HCT116 (cell line): ENCODE results near the gene SEM1. TPM values are rescaled to one million over a fixed set of nuclear protein-coding genes. Genes with fewer than 3 reads are reported as not detected.

ENCODE experiments used
- ATAC-seq: fragments of 200-7000 bp; cut with Tn5 transposase; 2 replicates; pipeline ENCODE4 v1.9.1; 2020; ENCODE audit warnings: mild to moderate bottlenecking, moderate library complexity
- BruUV-seq: library from RNA; stranded (reverse); fragments of 400-500 nt; replicated peaks from 2 replicates; lab custom pipeline; 2021; lab: Mats Ljungman, UMichigan
- CTCF ChIA-PET: fragments of 300-600 bp; sonication (Branson Sonifier 250); formaldehyde crosslinking; loops from one replicate; lab custom pipeline; 2021; ENCODE audit warnings: antibody characterized with exemption; lab: Charles Lee
- POLR2A ChIA-PET: fragments of 300-600, 350-600 bp; sonication (Branson Sonifier 250); formaldehyde crosslinking; loops from one replicate; lab custom pipeline; 2021; ENCODE audit warnings: antibody characterized with exemption; lab: Charles Lee
- RAD21 ChIA-PET, 2 experiments: fragments of 300-600 bp; sonication (Branson Sonifier 250); formaldehyde crosslinking; loops; one replicate each; lab custom pipeline; 2023; ENCODE audit warnings: low total read pairs in 2 of 2; ENCODE audit not compliant: uncharacterized antibody in 2 of 2, unreplicated experiment in 2 of 2, low non-redundant PET in 1 of 2; lab: Charles Lee
- DNase-seq: peaks from one replicate; pipeline ENCODE4 v3.0.0-alpha.2; 2010; ENCODE audit warnings: low read depth, low spot score
- H2AFZ ChIP-seq: fragments of 200-600 bp; shearing (Covaris generic), sonication (generic); 2 replicates; pipeline ENCODE4 v1.6.1; 2017; ENCODE audit warnings: low read depth, mixed run types, mixed read lengths, antibody characterized with exemption, low read length; ENCODE audit not compliant: poor library complexity, severe bottlenecking
- H3K27ac ChIP-seq: 2 replicates; pipeline ENCODE4 v1.5.1; 2012; ENCODE audit warnings: low read depth, low read length
- H3K27me3 ChIP-seq: fragments of 200-600 bp; sonication (generic); 2 replicates; pipeline ENCODE4 v1.6.1; 2016; ENCODE audit warnings: mixed run types, low read length, mixed read lengths; ENCODE audit not compliant: insufficient read depth
- H3K36me3 ChIP-seq, 2 experiments: fragments of 200-500 bp in 1 of 2; fragments of 200-600 bp in 1 of 2; sonication (Bioruptor generic) in 1 of 2; sonication (generic) in 1 of 2; 2 replicates each; pipeline versions ENCODE4 v1.5.1 to v1.6.1; 2014 to 2016; ENCODE audit warnings: low read length in 2 of 2, inconsistent platforms in 1 of 2, mixed read lengths in 1 of 2, mixed run types in 1 of 2; ENCODE audit not compliant: insufficient read depth in 2 of 2, control insufficient read depth in 1 of 2
- H3K4me1 ChIP-seq, 2 experiments: fragments of 200-600 bp in 1 of 2; sonication (generic) in 1 of 2; 2 replicates each; pipeline versions ENCODE4 v1.5.1 to v1.6.1; 2012 to 2017; ENCODE audit warnings: low read length in 2 of 2, inconsistent platforms in 1 of 2, mild to moderate bottlenecking in 1 of 2, mixed read lengths in 1 of 2, mixed run types in 1 of 2, moderate library complexity in 1 of 2; ENCODE audit not compliant: insufficient read depth in 2 of 2, control insufficient read depth in 1 of 2
- H3K4me2 ChIP-seq: fragments of 200-600 bp; sonication (generic); 2 replicates; pipeline ENCODE4 v1.6.1; 2017; ENCODE audit warnings: mixed run types, low read length, mixed read lengths
- H3K4me3 ChIP-seq, 2 experiments: fragments of 200-600 bp in 1 of 2; sonication (generic) in 1 of 2; replicated peaks in 1 of 2; 2 replicates each; pipeline ENCODE4 v1.5.1; 2011 to 2016; ENCODE audit warnings: low read length in 2 of 2, control low read depth in 1 of 2, low read depth in 1 of 2, mild to moderate bottlenecking in 1 of 2, mixed read lengths in 1 of 2, mixed run types in 1 of 2
- H3K79me2 ChIP-seq: fragments of 200-600 bp; sonication (generic); 2 replicates; pipeline ENCODE4 v1.6.1; 2017; ENCODE audit warnings: mild to moderate bottlenecking, mixed run types, low read length, moderate library complexity, mixed read lengths; ENCODE audit not compliant: insufficient read depth
- H3K9ac ChIP-seq: fragments of 200-600 bp; sonication (generic); 2 replicates; pipeline ENCODE4 v1.6.1; 2016; ENCODE audit warnings: low read length, mixed read lengths
- H3K9me2 ChIP-seq: fragments of 200-600 bp; sonication (generic), shearing (Covaris generic); 2 replicates; pipeline ENCODE4 v1.6.1; 2017; ENCODE audit warnings: mixed run types, mild to moderate bottlenecking, moderate library complexity; ENCODE audit not compliant: insufficient read depth
- H3K9me3 ChIP-seq, 2 experiments: fragments of 200-500 bp in 1 of 2; fragments of 200-600 bp in 1 of 2; sonication (Bioruptor generic) in 1 of 2; sonication (generic) in 1 of 2; 2 replicates each; pipeline ENCODE4 v1.6.1; 2014 to 2017; ENCODE audit warnings: low read length in 2 of 2, mixed read lengths in 2 of 2, inconsistent platforms in 1 of 2, low read depth in 1 of 2, mild to moderate bottlenecking in 1 of 2, mixed run types in 1 of 2, moderate library complexity in 1 of 2; ENCODE audit not compliant: control insufficient read depth in 1 of 2, insufficient read depth in 1 of 2
- H4K20me1 ChIP-seq: fragments of 200-600 bp; sonication (generic), shearing (Covaris generic); 2 replicates; pipeline ENCODE4 v1.6.1; 2017; ENCODE audit warnings: mixed run types, mild to moderate bottlenecking, moderate library complexity; ENCODE audit not compliant: insufficient read depth
- CBX3 ChIP-seq: IDR thresholded peaks from 2 replicates; pipeline ENCODE4 v1.6.1; 2012; ENCODE audit warnings: low read depth
- CEBPB ChIP-seq: IDR thresholded peaks from 2 replicates; pipeline ENCODE4 v1.6.1; 2012; ENCODE audit warnings: low read depth
- ELF1 ChIP-seq: IDR thresholded peaks from 2 replicates; pipeline ENCODE4 v1.6.1; 2012; ENCODE audit warnings: low read depth, borderline replicate concordance
- FOSL1 ChIP-seq: IDR thresholded peaks from 2 replicates; pipeline ENCODE4 v1.6.1; 2012; ENCODE audit warnings: low read depth
- POLR2A ChIP-seq: IDR thresholded peaks from 2 replicates; pipeline ENCODE4 v1.7.0; 2011; ENCODE audit warnings: borderline replicate concordance; ENCODE audit not compliant: insufficient read depth, insufficient read length; ENCODE audit errors: extremely low read depth
- RAD21 ChIP-seq: IDR thresholded peaks from 2 replicates; pipeline ENCODE4 v1.6.1; 2012; ENCODE audit warnings: low read depth, mild to moderate bottlenecking
- SRF ChIP-seq: IDR thresholded peaks from 2 replicates; pipeline ENCODE4 v1.6.1; 2012; ENCODE audit warnings: low read depth
- YY1 ChIP-seq: IDR thresholded peaks from 2 replicates; pipeline ENCODE4 v1.6.1; 2011; ENCODE audit warnings: low read length, low read depth, moderate library complexity, mild to moderate bottlenecking; ENCODE audit not compliant: insufficient replicate concordance; ENCODE audit errors: extremely low read depth
- ZFX ChIP-seq: fragments of 450-650 bp; IDR thresholded peaks from 2 replicates; pipeline ENCODE4 v1.6.1; 2017
- ZNF274 ChIP-seq: fragments of 200-500 bp; sonication (Bioruptor generic); IDR thresholded peaks from 2 replicates; pipeline ENCODE4 v1.6.1; 2014; ENCODE audit warnings: mild to moderate bottlenecking, low read depth, low read length, inconsistent platforms
- intact Hi-C: fragments of 100-400 bp; cut with micrococcal nuclease; formaldehyde crosslinking; loops from 2 replicates; pipeline ENCODE4 v1.10.0; 2022
- total RNA-seq: library from RNA; stranded (reverse); gene quantifications from one replicate; pipeline ENCODE4 v1.2.1, GENCODE V29; 2021; ENCODE audit not compliant: unreplicated experiment
- TF ChIP-seq, protein P1 (sequence below): IDR thresholded peaks from 2 replicates; pipeline ENCODE4 v1.6.1; 2012
- TF ChIP-seq, protein P2 (sequence below): IDR thresholded peaks from 2 replicates; pipeline ENCODE4 v1.6.1; 2011; ENCODE audit warnings: mild to moderate bottlenecking, low read length, moderate library complexity; ENCODE audit not compliant: insufficient replicate concordance; ENCODE audit errors: extremely low read depth
- TF ChIP-seq, protein P3 (sequence below): IDR thresholded peaks from 2 replicates; pipeline ENCODE4 v1.6.1; 2012
- TF ChIP-seq, protein P4 (sequence below), 3 experiments: fragments of 200-600 bp in 1 of 3; sonication (generic) in 1 of 3; IDR thresholded peaks in 2 of 3; conservative IDR thresholded peaks in 1 of 3; 2 replicates each; pipeline ENCODE4 v1.5.1; 2012 to 2017; ENCODE audit warnings: low read depth in 2 of 3, low read length in 2 of 3, antibody characterized with exemption in 1 of 3, borderline replicate concordance in 1 of 3, control low read depth in 1 of 3, mild to moderate bottlenecking in 1 of 3, mixed read lengths in 1 of 3, mixed run types in 1 of 3, moderate library complexity in 1 of 3; ENCODE audit not compliant: insufficient read depth in 1 of 3

SEM1 gene
- total RNA-seq, 1 experiment from 2014 or later = 45.7 TPM

DNA sequence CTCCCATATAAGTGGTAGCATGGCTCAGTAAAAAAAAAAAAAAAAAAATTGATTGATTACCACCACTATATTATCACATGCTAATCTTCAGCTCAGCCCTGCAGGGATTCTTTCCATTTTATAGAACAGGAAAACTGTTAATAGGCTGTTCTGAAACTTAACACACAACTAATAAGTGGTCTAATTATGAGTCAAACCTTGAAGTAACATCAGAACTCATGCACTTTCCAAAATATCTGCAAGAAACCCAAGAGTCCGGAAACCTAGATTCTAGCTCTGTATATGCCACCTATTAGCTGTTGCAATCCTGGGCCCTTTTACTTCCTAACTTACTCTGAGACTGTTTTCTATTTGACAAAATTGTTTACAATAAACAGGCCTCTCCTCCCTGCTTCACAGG lies 23.9 kb downstream of the SEM1 start (continued):
- TF ChIP-seq, protein P1, sequence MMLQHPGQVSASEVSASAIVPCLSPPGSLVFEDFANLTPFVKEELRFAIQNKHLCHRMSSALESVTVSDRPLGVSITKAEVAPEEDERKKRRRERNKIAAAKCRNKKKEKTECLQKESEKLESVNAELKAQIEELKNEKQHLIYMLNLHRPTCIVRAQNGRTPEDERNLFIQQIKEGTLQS = no peak
- TF ChIP-seq, protein P2, sequence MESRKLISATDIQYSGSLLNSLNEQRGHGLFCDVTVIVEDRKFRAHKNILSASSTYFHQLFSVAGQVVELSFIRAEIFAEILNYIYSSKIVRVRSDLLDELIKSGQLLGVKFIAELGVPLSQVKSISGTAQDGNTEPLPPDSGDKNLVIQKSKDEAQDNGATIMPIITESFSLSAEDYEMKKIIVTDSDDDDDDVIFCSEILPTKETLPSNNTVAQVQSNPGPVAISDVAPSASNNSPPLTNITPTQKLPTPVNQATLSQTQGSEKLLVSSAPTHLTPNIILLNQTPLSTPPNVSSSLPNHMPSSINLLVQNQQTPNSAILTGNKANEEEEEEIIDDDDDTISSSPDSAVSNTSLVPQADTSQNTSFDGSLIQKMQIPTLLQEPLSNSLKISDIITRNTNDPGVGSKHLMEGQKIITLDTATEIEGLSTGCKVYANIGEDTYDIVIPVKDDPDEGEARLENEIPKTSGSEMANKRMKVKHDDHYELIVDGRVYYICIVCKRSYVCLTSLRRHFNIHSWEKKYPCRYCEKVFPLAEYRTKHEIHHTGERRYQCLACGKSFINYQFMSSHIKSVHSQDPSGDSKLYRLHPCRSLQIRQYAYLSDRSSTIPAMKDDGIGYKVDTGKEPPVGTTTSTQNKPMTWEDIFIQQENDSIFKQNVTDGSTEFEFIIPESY = no peak
- TF ChIP-seq, protein P3, sequence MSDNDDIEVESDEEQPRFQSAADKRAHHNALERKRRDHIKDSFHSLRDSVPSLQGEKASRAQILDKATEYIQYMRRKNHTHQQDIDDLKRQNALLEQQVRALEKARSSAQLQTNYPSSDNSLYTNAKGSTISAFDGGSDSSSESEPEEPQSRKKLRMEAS = no peak
- TF ChIP-seq CEBPB = no peak
- no peak for TF ChIP-seq ZNF274

DNA sequence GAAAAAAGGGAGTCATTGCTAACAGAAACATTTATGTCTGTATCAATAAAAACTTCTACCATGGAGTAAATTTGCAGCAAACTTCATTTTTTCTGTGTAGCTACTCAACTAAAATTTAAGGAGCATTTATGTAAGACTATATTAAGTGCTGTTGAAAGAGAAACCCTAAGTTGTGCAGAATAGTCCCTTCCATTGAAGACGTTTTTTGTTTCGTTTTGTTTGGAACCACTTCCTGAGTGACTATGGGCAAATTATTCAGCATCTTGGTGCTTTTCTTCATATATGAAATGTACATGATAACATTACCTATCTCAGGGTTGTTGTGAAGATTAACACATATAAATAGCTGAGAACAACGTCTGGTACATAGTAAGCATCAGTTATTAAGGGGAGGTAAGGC lies 24.3 kb downstream of the SEM1 start:
- CTCF ChIA-PET = no interaction called here
- Histone ChIP-seq H3K36me3 (peaks cover 4 to 5% of the 10 kb centered on the region in 2 experiments; a peak in 3 of 4 replicates), H3K9me3 (no peaks in the 10 kb centered on the region)
- no TSS peak for BruUV-seq
- TF ChIP-seq, protein P3 = no peak
- TF ChIP-seq ZFX (no peak), YY1 (no peak), ELF1 (no peak), CBX3 (no peak), FOSL1 (no peak), POLR2A (no peak), SRF (no peak), RAD21 (no peak)
- TF ChIP-seq, protein P2 = no peak
- TF ChIP-seq, protein P4, sequence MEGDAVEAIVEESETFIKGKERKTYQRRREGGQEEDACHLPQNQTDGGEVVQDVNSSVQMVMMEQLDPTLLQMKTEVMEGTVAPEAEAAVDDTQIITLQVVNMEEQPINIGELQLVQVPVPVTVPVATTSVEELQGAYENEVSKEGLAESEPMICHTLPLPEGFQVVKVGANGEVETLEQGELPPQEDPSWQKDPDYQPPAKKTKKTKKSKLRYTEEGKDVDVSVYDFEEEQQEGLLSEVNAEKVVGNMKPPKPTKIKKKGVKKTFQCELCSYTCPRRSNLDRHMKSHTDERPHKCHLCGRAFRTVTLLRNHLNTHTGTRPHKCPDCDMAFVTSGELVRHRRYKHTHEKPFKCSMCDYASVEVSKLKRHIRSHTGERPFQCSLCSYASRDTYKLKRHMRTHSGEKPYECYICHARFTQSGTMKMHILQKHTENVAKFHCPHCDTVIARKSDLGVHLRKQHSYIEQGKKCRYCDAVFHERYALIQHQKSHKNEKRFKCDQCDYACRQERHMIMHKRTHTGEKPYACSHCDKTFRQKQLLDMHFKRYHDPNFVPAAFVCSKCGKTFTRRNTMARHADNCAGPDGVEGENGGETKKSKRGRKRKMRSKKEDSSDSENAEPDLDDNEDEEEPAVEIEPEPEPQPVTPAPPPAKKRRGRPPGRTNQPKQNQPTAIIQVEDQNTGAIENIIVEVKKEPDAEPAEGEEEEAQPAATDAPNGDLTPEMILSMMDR (IDR thresholded peaks at IDR 0.05 in 2 of 3, conservative IDR thresholded peaks at IDR 0.05 in 1 of 3; ENCODE audit: borderline replicate concordance in 1 of 3, insufficient read depth in 1 of 3, low read depth in 2 of 3, low read length in 2 of 3) = no peak
- TF ChIP-seq, all 23 proteins: peak for 0
- Histone ChIP-seq H2AFZ (no peak overlapping the region), H3K4me2 (no peak overlapping the region), H3K9ac (no peak overlapping the region), H3K4me3 (no peak overlapping the region), H3K4me1 (no peaks in the 10 kb centered on the region), H3K27me3 (no peaks in the 10 kb centered on the region), H3K79me2 (peaks cover 70% of the 10 kb centered on the region), H4K20me1 (peaks cover 9% of the 10 kb centered on the region), H3K27ac (no peak overlapping the region), H3K9me2 (no peaks in the 10 kb centered on the region; the same call in 1 of the 2 replicates)
- DNase-seq (no peak), ATAC-seq (no peak)
- ChIA-PET POLR2A (no interaction called here), RAD21 (no interaction called here)
- intact Hi-C loops = no loop called here
